ENCODE results near the gene CDH24.

Gene CDH24

GRCh38 chr14:23033801-23034497 is 23.4 kb downstream of the CDH24 start:
- Histone ChIP-seq H3K27me3 (ENCODE audit: control insufficient read depth, insufficient read depth, low read length) (no peaks in the 10 kb centered on the region), H3K36me3 (ENCODE audit: control insufficient read depth, insufficient read depth, low read length) (peaks cover 20% of the 10 kb centered on the region), H3K4me1 (ENCODE audit: control insufficient read depth, insufficient read depth, low read length) (peaks cover 10% of the 10 kb centered on the region), H3K4me3 (ENCODE audit: low read depth, low read length) (peak overlapping the region; percentile 96), H3K9ac (ENCODE audit: low read depth, low read length) (peak overlapping the region; percentile 99), H3K9me3 (ENCODE audit: control insufficient read depth, insufficient read depth, low read length) (no peaks in the 10 kb centered on the region)

GRCh38 chr14:23033251-23033727 is 24.0 kb downstream of the CDH24 start:
- Histone ChIP-seq H3K27me3 (ENCODE audit: control insufficient read depth, insufficient read depth, low read length) (no peaks in the 10 kb centered on the region), H3K9me3 (ENCODE audit: control insufficient read depth, insufficient read depth, low read length) (no peaks in the 10 kb centered on the region), H3K9ac (ENCODE audit: low read depth, low read length) (no peak overlapping the region), H3K4me3 (ENCODE audit: low read depth, low read length) (peak overlapping the region; percentile 96), H3K36me3 (ENCODE audit: control insufficient read depth, insufficient read depth, low read length) (peaks cover 20% of the 10 kb centered on the region), H3K4me1 (ENCODE audit: control insufficient read depth, insufficient read depth, low read length) (peaks cover 10% of the 10 kb centered on the region)

- H3K4me1 ChIP-seq (ENCODE audit: control insufficient read depth, insufficient read depth, low read length), result peaks cover 10% of the 10 kb centered on the region
- H3K9me3 ChIP-seq (ENCODE audit: control insufficient read depth, insufficient read depth, low read length), result no peaks in the 10 kb centered on the region
- H3K9ac ChIP-seq (ENCODE audit: low read depth, low read length), result no peak overlapping the region
- no peaks in the 10 kb centered on the region for H3K27me3 ChIP-seq (ENCODE audit: control insufficient read depth, insufficient read depth, low read length)
- H3K4me3 ChIP-seq (ENCODE audit: low read depth, low read length), result no peak overlapping the region
- H3K36me3 ChIP-seq (ENCODE audit: control insufficient read depth, insufficient read depth, low read length), result peaks cover 21% of the 10 kb centered on the region
Measured at GRCh38 chr14:23030936-23031335, 26.4 kb downstream of the CDH24 start.

GRCh38 chr14:23028799-23029198 is 28.5 kb downstream of the CDH24 start:
- Histone ChIP-seq H3K36me3 (ENCODE audit: control insufficient read depth, insufficient read depth, low read length) (peaks cover 27% of the 10 kb centered on the region), H3K9ac (ENCODE audit: low read depth, low read length) (no peak overlapping the region), H3K4me1 (ENCODE audit: control insufficient read depth, insufficient read depth, low read length) (peaks cover 15% of the 10 kb centered on the region), H3K4me3 (ENCODE audit: low read depth, low read length) (no peak overlapping the region), H3K27me3 (ENCODE audit: control insufficient read depth, insufficient read depth, low read length) (no peaks in the 10 kb centered on the region), H3K9me3 (ENCODE audit: control insufficient read depth, insufficient read depth, low read length) (no peaks in the 10 kb centered on the region)

GRCh38 chr14:23025151-23025814 is 32.0 kb downstream of the CDH24 start:
- Histone ChIP-seq H3K36me3 (ENCODE audit: control insufficient read depth, insufficient read depth, low read length) (peaks cover 8% of the 10 kb centered on the region), H3K27me3 (ENCODE audit: control insufficient read depth, insufficient read depth, low read length) (no peaks in the 10 kb centered on the region), H3K4me1 (ENCODE audit: control insufficient read depth, insufficient read depth, low read length) (peaks cover 15% of the 10 kb centered on the region), H3K9ac (ENCODE audit: low read depth, low read length) (no peak overlapping the region), H3K9me3 (ENCODE audit: control insufficient read depth, insufficient read depth, low read length) (no peaks in the 10 kb centered on the region), H3K4me3 (ENCODE audit: low read depth, low read length) (no peak overlapping the region)

GRCh38 chr14:23024612-23025075 is 32.7 kb downstream of the CDH24 start:
- Histone ChIP-seq H3K27me3 (ENCODE audit: control insufficient read depth, insufficient read depth, low read length) (no peaks in the 10 kb centered on the region), H3K4me3 (ENCODE audit: low read depth, low read length) (no peak overlapping the region), H3K9ac (ENCODE audit: low read depth, low read length) (no peak overlapping the region), H3K4me1 (ENCODE audit: control insufficient read depth, insufficient read depth, low read length) (peaks cover 15% of the 10 kb centered on the region), H3K36me3 (ENCODE audit: control insufficient read depth, insufficient read depth, low read length) (peaks cover 7% of the 10 kb centered on the region), H3K9me3 (ENCODE audit: control insufficient read depth, insufficient read depth, low read length) (no peaks in the 10 kb centered on the region)

- Histone ChIP-seq H3K4me3 (ENCODE audit: low read depth, low read length) (no peak overlapping the region), H3K9me3 (ENCODE audit: control insufficient read depth, insufficient read depth, low read length) (no peaks in the 10 kb centered on the region), H3K27me3 (ENCODE audit: control insufficient read depth, insufficient read depth, low read length) (no peaks in the 10 kb centered on the region), H3K9ac (ENCODE audit: low read depth, low read length) (no peak overlapping the region), H3K36me3 (ENCODE audit: control insufficient read depth, insufficient read depth, low read length) (peaks cover 7% of the 10 kb centered on the region), H3K4me1 (ENCODE audit: control insufficient read depth, insufficient read depth, low read length) (peaks cover 15% of the 10 kb centered on the region)
Measured at GRCh38 chr14:23023795-23024152, 33.5 kb downstream of the CDH24 start.

GRCh38 chr14:23023022-23023794 is 34.1 kb downstream of the CDH24 start:
- Histone ChIP-seq H3K4me3 (ENCODE audit: low read depth, low read length) (no peak overlapping the region), H3K4me1 (ENCODE audit: control insufficient read depth, insufficient read depth, low read length) (peaks cover 15% of the 10 kb centered on the region), H3K27me3 (ENCODE audit: control insufficient read depth, insufficient read depth, low read length) (no peaks in the 10 kb centered on the region), H3K36me3 (ENCODE audit: control insufficient read depth, insufficient read depth, low read length) (peaks cover 7% of the 10 kb centered on the region), H3K9ac (ENCODE audit: low read depth, low read length) (no peak overlapping the region), H3K9me3 (ENCODE audit: control insufficient read depth, insufficient read depth, low read length) (no peaks in the 10 kb centered on the region)

- no peak overlapping the region for H3K9ac ChIP-seq (ENCODE audit: low read depth, low read length)
- no peaks in the 10 kb centered on the region for H3K9me3 ChIP-seq (ENCODE audit: control insufficient read depth, insufficient read depth, low read length)
- H3K27me3 ChIP-seq (ENCODE audit: control insufficient read depth, insufficient read depth, low read length), result no peaks in the 10 kb centered on the region
- no peak overlapping the region for H3K4me3 ChIP-seq (ENCODE audit: low read depth, low read length)
- peaks cover 15% of the 10 kb centered on the region for H3K4me1 ChIP-seq (ENCODE audit: control insufficient read depth, insufficient read depth, low read length)
- H3K36me3 ChIP-seq (ENCODE audit: control insufficient read depth, insufficient read depth, low read length), result peaks cover 7% of the 10 kb centered on the region
Measured at GRCh38 chr14:23021889-23022442, 35.4 kb downstream of the CDH24 start.

GRCh38 chr14:23021434-23021833 is 35.9 kb downstream of the CDH24 start:
- H3K9ac ChIP-seq (ENCODE audit: low read depth, low read length), result no peak overlapping the region

More at GRCh38 chr14:23021434-23021833, 35.9 kb downstream of the CDH24 start:
- peaks cover 7% of the 10 kb centered on the region for H3K36me3 ChIP-seq (ENCODE audit: control insufficient read depth, insufficient read depth, low read length)
- no peak overlapping the region for H3K4me3 ChIP-seq (ENCODE audit: low read depth, low read length)
- H3K9me3 ChIP-seq (ENCODE audit: control insufficient read depth, insufficient read depth, low read length), result no peaks in the 10 kb centered on the region
- H3K27me3 ChIP-seq (ENCODE audit: control insufficient read depth, insufficient read depth, low read length), result no peaks in the 10 kb centered on the region
- H3K4me1 ChIP-seq (ENCODE audit: control insufficient read depth, insufficient read depth, low read length), result peaks cover 15% of the 10 kb centered on the region

All from iPS-15b (cell line).